CD14-positive monocyte (primary cell): ENCODE results near the gene TAF15. TPM values are rescaled to one million over a fixed set of nuclear protein-coding genes. Genes with fewer than 3 reads are reported as not detected.

Experiments
- DNase-seq, 3 donors: peaks; one replicate each; pipeline ENCODE4 v3.0.0-alpha.2; 2011 to 2022
- H2AFZ ChIP-seq: 2 replicates; pipeline ENCODE4 v1.6.0; 2012; ENCODE audit warnings: mild to moderate bottlenecking, low read depth, low read length, inconsistent platforms; ENCODE audit not compliant: insufficient read depth, poor library complexity, severe bottlenecking
- H3K27ac ChIP-seq, 2 donors: 1 replicate in 1 of 2; 2 replicates in 1 of 2; pipeline ENCODE4 v1.5.1; 2012 to 2013; ENCODE audit warnings: low read length in 2 of 2, control low read depth in 1 of 2, inconsistent platforms in 1 of 2, low read depth in 1 of 2, mild to moderate bottlenecking in 1 of 2
- H3K27me3 ChIP-seq, 2 donors: one replicate each; pipeline versions ENCODE4 v1.6.0 to v1.6.1; 2011 to 2013; ENCODE audit warnings: low read length in 2 of 2; ENCODE audit not compliant: control insufficient read depth in 2 of 2, insufficient read depth in 2 of 2
- H3K36me3 ChIP-seq, 2 donors: replicated peaks in 1 of 2; 1 replicate in 1 of 2; 2 replicates in 1 of 2; pipeline versions ENCODE4 v1.5.1 to v1.6.1; 2012 to 2013; ENCODE audit warnings: low read length in 2 of 2, control low read depth in 1 of 2, inconsistent platforms in 1 of 2, mild to moderate bottlenecking in 1 of 2; ENCODE audit not compliant: insufficient read depth in 2 of 2, control insufficient read depth in 1 of 2
- H3K4me1 ChIP-seq, 2 donors: 1 replicate in 1 of 2; 2 replicates in 1 of 2; pipeline versions ENCODE4 v1.5.1 to v1.6.1; 2012 to 2013; ENCODE audit warnings: low read length in 2 of 2, control low read depth in 1 of 2, inconsistent platforms in 1 of 2, mild to moderate bottlenecking in 1 of 2, moderate library complexity in 1 of 2; ENCODE audit not compliant: insufficient read depth in 2 of 2, control insufficient read depth in 1 of 2
- H3K4me2 ChIP-seq: replicated peaks from 2 replicates; pipeline ENCODE3; 2012; ENCODE audit warnings: low read length, moderate library complexity, mild to moderate bottlenecking; ENCODE audit not compliant: poor library complexity, severe bottlenecking; ENCODE audit errors: extremely low read depth
- H3K4me3 ChIP-seq, 3 experiments: fragments of 200-600 bp in 1 of 3; sonication (generic) in 1 of 3; replicated peaks in 1 of 3; 1 replicate in 2 of 3; 2 replicates in 1 of 3; pipeline ENCODE4 v1.5.1; 2011 to 2013; ENCODE audit warnings: low read length in 3 of 3, mild to moderate bottlenecking in 3 of 3, control low read depth in 2 of 3, low read depth in 2 of 3, inconsistent platforms in 1 of 3, moderate library complexity in 1 of 3
- H3K79me2 ChIP-seq: 2 replicates; pipeline ENCODE4 v1.6.0; 2012; ENCODE audit warnings: mild to moderate bottlenecking, control low read depth, inconsistent platforms, low read length, moderate library complexity; ENCODE audit not compliant: insufficient read depth
- H3K9ac ChIP-seq: 2 replicates; pipeline ENCODE4 v1.6.0; 2017; ENCODE audit warnings: low read length, mild to moderate bottlenecking; ENCODE audit not compliant: insufficient read depth, poor library complexity, severe bottlenecking
- H3K9me3 ChIP-seq, 2 donors: replicated peaks in 1 of 2; 1 replicate in 1 of 2; 2 replicates in 1 of 2; pipeline versions ENCODE4 v1.5.1 to v1.6.1; 2012 to 2013; ENCODE audit warnings: low read length in 2 of 2, control low read depth in 1 of 2; ENCODE audit not compliant: control insufficient read depth in 1 of 2, insufficient read depth in 1 of 2
- H4K20me1 ChIP-seq: 2 replicates; pipeline ENCODE4 v1.6.0; 2012; ENCODE audit warnings: mild to moderate bottlenecking, low read length, control low read depth, moderate library complexity; ENCODE audit not compliant: insufficient read depth
- H3K27ac Mint-ChIP-seq, 7 donors: one replicate each; pipeline ENCODE4 v1.8.0; 2020; ENCODE audit warnings: mild to moderate bottlenecking in 7 of 7, mixed read lengths in 7 of 7, moderate library complexity in 6 of 7, inconsistent platforms in 2 of 7
- H3K27me3 Mint-ChIP-seq, 3 donors: one replicate each; pipeline ENCODE4 v1.8.0; 2021 to 2022; ENCODE audit warnings: low read depth in 3 of 3, mild to moderate bottlenecking in 3 of 3, mixed read lengths in 3 of 3, moderate library complexity in 3 of 3, inconsistent platforms in 1 of 3
- H3K36me3 Mint-ChIP-seq, 2 donors: one replicate each; pipeline ENCODE4 v1.8.0; 2020; ENCODE audit warnings: mixed read lengths in 2 of 2, inconsistent platforms in 1 of 2, mild to moderate bottlenecking in 1 of 2
- H3K4me1 Mint-ChIP-seq: one replicate; pipeline ENCODE4 v1.8.0; 2020; ENCODE audit warnings: mild to moderate bottlenecking, mixed read lengths
- H3K4me3 Mint-ChIP-seq, 2 donors: one replicate each; pipeline ENCODE4 v1.8.0; 2020; ENCODE audit warnings: mild to moderate bottlenecking in 2 of 2, mixed read lengths in 2 of 2, moderate library complexity in 1 of 2
- H3K9me3 Mint-ChIP-seq, 7 donors: one replicate each; pipeline ENCODE4 v1.8.0; 2020 to 2022; ENCODE audit warnings: mixed read lengths in 7 of 7, mild to moderate bottlenecking in 6 of 7, moderate library complexity in 6 of 7, inconsistent platforms in 2 of 7
- WGBS: methylation state at CpG from one replicate; pipeline ENCODE4 v1.1.5; 2013; ENCODE audit warnings: missing lambda C conversion rate; ENCODE audit not compliant: insufficient coverage; 5-methylcytosine and 5-hydroxymethylcytosine counted together
- intact Hi-C, 2 donors: fragments of 100-400 bp; cut with micrococcal nuclease; formaldehyde crosslinking; loops; one replicate each; pipeline versions ENCODE4 v1.15.0 to v1.15.1; 2023
- polyA plus RNA-seq, 3 donors: library from polyadenylated mRNA; depleted of rRNA in 1 of 3; unstranded in 2 of 3; stranded (reverse) in 1 of 3; fragments of 300-500 nt in 2 of 3; fragments of >200 nt in 1 of 3; fragmentation: Illumina TruSeq in 2 of 3; gene quantifications; 1 replicate in 2 of 3; 2 replicates in 1 of 3; pipeline ENCODE4 v1.2.3, GENCODE V29; 2012 to 2021
- TF ChIP-seq, protein P1 (sequence below): fragments of 200-600 bp; IDR thresholded peaks from one replicate; pipeline ENCODE4 v1.8.0; 2022; ENCODE audit warnings: antibody characterized with exemption, mild to moderate bottlenecking

The TAF15 gene
- polyA plus RNA-seq, 3 donors = 6.0 to 50.6 (median 16.3) TPM

DNA sequence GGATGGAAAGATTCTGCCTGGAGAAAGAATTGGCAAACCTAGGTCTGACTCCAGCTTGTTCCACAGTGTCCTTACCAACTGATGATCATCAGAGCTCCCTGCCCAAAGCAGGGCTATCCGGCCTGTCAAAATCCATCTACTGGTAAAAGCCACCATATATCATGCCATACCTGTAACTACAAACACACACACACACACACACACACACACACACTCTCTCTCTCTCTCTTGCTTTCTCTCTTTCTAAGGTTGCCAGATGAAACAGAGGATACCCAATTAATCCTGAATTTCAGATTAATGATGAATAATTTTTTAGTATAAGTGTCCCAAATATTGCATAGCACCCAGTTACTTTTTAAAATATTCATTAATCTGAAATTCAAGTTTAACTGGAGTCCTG is 12.3 kb upstream of the TAF15 start:
- no peaks in the 10 kb centered on the region for H4K20me1 ChIP-seq
- H3K36me3 ChIP-seq = no peaks in the 10 kb centered on the region
- peaks cover 0 to 6% (median 0%) of the 10 kb centered on the region in 7 donors for H3K9me3 Mint-ChIP-seq
- no peak for DNase-seq
- peaks cover 16 to 23% of the 10 kb centered on the region in 2 donors for H3K4me1 ChIP-seq
- H2AFZ ChIP-seq = no peak overlapping the region
- peaks cover 54 to 64% (median 60%) of the 10 kb centered on the region in 3 donors for H3K27me3 Mint-ChIP-seq
- no peaks in the 10 kb centered on the region for H3K79me2 ChIP-seq
- peak overlapping the region in 1 of 2 donors; percentile 48 for H3K4me3 Mint-ChIP-seq
- H3K4me1 Mint-ChIP-seq = peaks cover 23% of the 10 kb centered on the region
- intact Hi-C loops = no loop called here
- no peak overlapping the region for H3K4me2 ChIP-seq
- WGBS = 88% methylated on average over 1 of the region's 1 CpG
- H3K27ac Mint-ChIP-seq = no peak overlapping the region
- H3K9ac ChIP-seq = no peak overlapping the region
- TF ChIP-seq, protein P1, sequence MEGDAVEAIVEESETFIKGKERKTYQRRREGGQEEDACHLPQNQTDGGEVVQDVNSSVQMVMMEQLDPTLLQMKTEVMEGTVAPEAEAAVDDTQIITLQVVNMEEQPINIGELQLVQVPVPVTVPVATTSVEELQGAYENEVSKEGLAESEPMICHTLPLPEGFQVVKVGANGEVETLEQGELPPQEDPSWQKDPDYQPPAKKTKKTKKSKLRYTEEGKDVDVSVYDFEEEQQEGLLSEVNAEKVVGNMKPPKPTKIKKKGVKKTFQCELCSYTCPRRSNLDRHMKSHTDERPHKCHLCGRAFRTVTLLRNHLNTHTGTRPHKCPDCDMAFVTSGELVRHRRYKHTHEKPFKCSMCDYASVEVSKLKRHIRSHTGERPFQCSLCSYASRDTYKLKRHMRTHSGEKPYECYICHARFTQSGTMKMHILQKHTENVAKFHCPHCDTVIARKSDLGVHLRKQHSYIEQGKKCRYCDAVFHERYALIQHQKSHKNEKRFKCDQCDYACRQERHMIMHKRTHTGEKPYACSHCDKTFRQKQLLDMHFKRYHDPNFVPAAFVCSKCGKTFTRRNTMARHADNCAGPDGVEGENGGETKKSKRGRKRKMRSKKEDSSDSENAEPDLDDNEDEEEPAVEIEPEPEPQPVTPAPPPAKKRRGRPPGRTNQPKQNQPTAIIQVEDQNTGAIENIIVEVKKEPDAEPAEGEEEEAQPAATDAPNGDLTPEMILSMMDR = no peak
- H3K27me3 ChIP-seq = peaks cover 47 to 54% of the 10 kb centered on the region in 2 donors
- no peak overlapping the region for H3K27ac ChIP-seq
- peaks cover 0 to 2% of the 10 kb centered on the region in 2 donors for H3K36me3 Mint-ChIP-seq
- H3K4me3 ChIP-seq = no peak overlapping the region
- peaks cover 0 to 6% of the 10 kb centered on the region in 2 donors for H3K9me3 ChIP-seq

DNA sequence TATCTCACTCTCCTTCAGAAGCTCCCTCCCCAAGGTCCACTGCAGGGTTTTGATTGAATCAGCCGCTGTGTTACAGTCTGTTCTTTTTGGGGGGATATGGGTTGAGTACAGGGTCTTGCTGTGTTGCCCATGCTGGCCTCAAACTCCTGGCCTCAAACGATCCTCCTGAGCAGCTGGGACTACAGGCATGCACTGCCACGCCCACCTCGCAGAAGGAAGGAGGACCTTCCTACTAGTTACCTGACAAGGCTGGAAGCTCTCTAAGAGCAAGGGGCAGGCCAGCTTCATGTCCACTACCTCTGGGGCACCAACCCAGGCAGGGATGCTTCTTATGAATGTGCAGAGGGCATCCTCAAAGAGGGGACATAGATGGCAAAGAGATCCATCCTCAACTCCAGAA is 11.9 kb upstream of the TAF15 start:
- Histone ChIP-seq H3K4me1 (peaks cover 16 to 23% of the 10 kb centered on the region in 2 donors), H3K4me3 (no peak overlapping the region), H3K4me2 (no peak overlapping the region), H2AFZ (no peak overlapping the region), H3K36me3 (no peaks in the 10 kb centered on the region), H4K20me1 (no peaks in the 10 kb centered on the region), H3K27ac (no peak overlapping the region), H3K9ac (no peak overlapping the region), H3K27me3 (peaks cover 43 to 51% of the 10 kb centered on the region in 2 donors), H3K79me2 (no peaks in the 10 kb centered on the region), H3K9me3 (peaks cover 0 to 6% of the 10 kb centered on the region in 2 donors)
- H3K27me3 Mint-ChIP-seq = peaks cover 51 to 63% (median 57%) of the 10 kb centered on the region in 3 donors
- intact Hi-C loops = no loop called here
- DNase-seq = no peak
- TF ChIP-seq, protein P1 = no peak
- peaks cover 0 to 6% (median 0%) of the 10 kb centered on the region in 7 donors for H3K9me3 Mint-ChIP-seq
- H3K27ac Mint-ChIP-seq = no peak overlapping the region
- peaks cover 24% of the 10 kb centered on the region for H3K4me1 Mint-ChIP-seq
- WGBS = 80% methylated on average over 1 of the region's 4 CpGs
- H3K4me3 Mint-ChIP-seq = peak overlapping the region in 1 of 2 donors; percentile 51
- peaks cover 0 to 2% of the 10 kb centered on the region in 2 donors for H3K36me3 Mint-ChIP-seq
